Measurements from ENCODE around the gene CTRB1. TPM values are rescaled to one million over a fixed set of nuclear protein-coding genes. Genes with fewer than 3 reads are reported as not detected.

The CTRB1 gene
- total RNA-seq, 2 donors from 2014 or later: 19.1 TPM; not detected in 1

DNA sequence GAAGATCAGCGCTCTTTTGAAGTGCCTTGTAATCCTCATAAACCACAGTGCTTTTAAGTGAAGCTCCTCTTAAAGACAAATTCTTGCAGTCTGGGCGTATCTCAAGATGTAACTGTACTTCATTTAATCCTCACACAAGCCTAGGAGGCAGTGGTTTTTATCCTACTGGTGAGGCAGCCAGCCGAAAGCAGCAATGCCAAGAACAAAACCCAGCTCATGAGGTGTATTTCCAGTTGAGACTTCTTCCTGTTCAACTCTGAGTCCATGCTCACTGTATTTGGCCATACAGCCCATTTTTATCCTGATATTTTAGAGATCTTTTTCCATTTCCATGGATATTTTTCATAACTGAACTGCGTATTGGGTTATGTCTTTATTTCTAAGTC lies 25.5 kb upstream of the CTRB1 start:
- Histone ChIP-seq H3K4me1 (no peaks in the 10 kb centered on the region), H3K27ac (no peak overlapping the region), H3K9me3 (no peaks in the 10 kb centered on the region), H3K4me3 (no peak overlapping the region), H3K36me3 (no peaks in the 10 kb centered on the region), H3K9ac (ENCODE audit: low read depth in 2 of 2, low read length in 2 of 2) (no peak overlapping the region), H3K27me3 (no peaks in the 10 kb centered on the region)
- DNase-seq: no peak
- TF ChIP-seq, protein P1, sequence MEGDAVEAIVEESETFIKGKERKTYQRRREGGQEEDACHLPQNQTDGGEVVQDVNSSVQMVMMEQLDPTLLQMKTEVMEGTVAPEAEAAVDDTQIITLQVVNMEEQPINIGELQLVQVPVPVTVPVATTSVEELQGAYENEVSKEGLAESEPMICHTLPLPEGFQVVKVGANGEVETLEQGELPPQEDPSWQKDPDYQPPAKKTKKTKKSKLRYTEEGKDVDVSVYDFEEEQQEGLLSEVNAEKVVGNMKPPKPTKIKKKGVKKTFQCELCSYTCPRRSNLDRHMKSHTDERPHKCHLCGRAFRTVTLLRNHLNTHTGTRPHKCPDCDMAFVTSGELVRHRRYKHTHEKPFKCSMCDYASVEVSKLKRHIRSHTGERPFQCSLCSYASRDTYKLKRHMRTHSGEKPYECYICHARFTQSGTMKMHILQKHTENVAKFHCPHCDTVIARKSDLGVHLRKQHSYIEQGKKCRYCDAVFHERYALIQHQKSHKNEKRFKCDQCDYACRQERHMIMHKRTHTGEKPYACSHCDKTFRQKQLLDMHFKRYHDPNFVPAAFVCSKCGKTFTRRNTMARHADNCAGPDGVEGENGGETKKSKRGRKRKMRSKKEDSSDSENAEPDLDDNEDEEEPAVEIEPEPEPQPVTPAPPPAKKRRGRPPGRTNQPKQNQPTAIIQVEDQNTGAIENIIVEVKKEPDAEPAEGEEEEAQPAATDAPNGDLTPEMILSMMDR (IDR thresholded peaks at IDR 0.05): no peak
- intact Hi-C loops (cut with DNase I): loop anchor here (10.0 kb wide), 1 partner anchor 192 kb away; no protein-coding TSS in a partner anchor

DNA sequence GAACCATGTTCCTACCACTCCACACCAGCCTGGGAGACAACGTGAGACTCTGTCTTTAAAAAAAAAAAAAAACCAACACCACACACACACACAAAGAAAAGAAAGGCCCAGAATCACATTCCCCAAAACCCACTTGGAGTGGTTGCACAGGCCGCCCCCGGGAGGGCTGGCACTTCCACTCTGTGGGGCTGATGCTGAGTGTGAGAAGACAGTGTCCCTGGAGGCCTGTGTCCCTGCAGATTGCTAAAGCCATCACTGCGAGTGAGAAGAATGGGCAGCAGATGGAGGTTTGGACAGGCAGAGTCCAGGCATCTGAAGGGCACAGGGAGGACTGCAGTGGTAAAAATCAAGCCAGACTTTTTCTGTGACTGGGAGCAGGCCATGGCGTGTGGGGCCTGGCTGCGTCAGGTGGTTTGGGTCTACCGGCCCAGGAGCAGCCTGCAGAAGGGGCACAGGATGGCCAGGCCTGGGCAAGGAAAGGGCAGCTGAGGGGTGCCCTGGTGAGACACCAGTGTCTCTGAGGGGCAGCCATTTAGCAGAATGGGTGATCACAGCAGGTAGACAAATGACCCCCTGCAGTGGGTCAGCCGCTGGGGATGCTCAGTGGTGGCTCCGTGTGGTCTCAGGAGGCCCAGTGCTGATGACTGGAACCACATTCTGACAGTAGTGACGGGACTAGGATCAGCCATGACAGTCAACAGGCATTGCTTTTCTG lies 24.9 kb upstream of the CTRB1 start:
- intact Hi-C loops (cut with DNase I): loop anchor here (10.0 kb wide), 1 partner anchor 191 kb away; no protein-coding TSS in a partner anchor
- no peaks in the 10 kb centered on the region for H3K9me3 ChIP-seq
- no peak overlapping the region for H3K27ac ChIP-seq
- no peaks in the 10 kb centered on the region for H3K27me3 ChIP-seq
- no peak overlapping the region for H3K9ac ChIP-seq (ENCODE audit: low read depth in 2 of 2, low read length in 2 of 2)
- no peaks in the 10 kb centered on the region for H3K4me1 ChIP-seq
- H3K4me3 ChIP-seq: no peak overlapping the region
- H3K36me3 ChIP-seq: no peaks in the 10 kb centered on the region
- no peak for DNase-seq
- TF ChIP-seq, protein P1 (IDR thresholded peaks at IDR 0.05): no peak

DNA sequence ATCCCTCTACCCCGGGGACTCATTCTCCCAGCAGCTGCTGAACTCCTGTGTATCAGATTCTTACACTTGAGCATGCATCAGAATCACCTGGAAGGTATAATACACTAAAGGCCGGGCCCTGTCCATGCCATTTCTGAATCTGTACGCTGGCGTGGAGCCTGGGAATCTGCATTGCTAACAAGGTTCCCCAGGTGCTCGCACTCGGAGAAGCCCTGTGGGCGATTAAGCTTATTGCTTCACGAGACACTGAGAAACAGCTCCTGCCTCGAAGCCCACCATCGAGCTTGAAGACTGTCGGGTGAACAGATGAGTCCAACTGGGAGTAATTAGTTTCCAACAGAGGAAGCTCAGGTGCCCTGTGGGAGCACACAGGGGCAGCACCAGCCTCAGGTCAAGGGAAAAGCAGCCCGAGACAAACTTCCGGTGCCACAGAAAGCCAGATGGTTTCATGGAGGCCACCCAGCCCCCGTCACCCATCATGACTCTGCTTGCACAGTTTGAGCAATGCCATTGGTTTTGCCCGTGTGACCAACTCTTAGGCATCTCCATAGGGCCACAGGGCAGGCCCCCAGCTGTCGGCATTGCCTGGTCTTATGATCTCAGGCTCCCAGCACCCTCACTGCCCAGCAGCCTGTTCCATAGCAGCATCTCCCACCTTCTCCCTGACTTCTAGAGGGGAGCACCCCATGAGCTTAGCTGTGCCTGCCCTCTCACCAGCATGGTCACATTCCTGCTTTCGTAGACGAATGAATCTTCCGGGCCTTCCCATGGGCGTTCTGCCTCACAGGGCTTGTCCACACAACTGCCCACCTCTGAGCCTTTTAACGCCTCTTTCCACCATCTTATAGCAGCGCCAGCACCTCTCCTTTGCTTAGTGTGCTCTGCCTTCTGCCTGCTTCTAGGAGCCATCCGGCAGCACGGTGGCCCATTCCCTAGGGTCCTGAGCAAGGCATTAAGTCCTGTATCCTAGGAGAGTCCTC lies 22.7 kb upstream of the CTRB1 start:
- Histone ChIP-seq H3K9ac (ENCODE audit: low read depth in 2 of 2, low read length in 2 of 2) (no peak overlapping the region), H3K4me3 (no peak overlapping the region), H3K27ac (no peak overlapping the region), H3K4me1 (no peaks in the 10 kb centered on the region), H3K27me3 (no peaks in the 10 kb centered on the region), H3K36me3 (no peaks in the 10 kb centered on the region), H3K9me3 (no peaks in the 10 kb centered on the region)
- no peak for DNase-seq
- intact Hi-C loops (cut with DNase I): loop anchor here (10.0 kb wide), 1 partner anchor 189 kb away; no protein-coding TSS in a partner anchor
- TF ChIP-seq, protein P1 (IDR thresholded peaks at IDR 0.05): no peak

DNA sequence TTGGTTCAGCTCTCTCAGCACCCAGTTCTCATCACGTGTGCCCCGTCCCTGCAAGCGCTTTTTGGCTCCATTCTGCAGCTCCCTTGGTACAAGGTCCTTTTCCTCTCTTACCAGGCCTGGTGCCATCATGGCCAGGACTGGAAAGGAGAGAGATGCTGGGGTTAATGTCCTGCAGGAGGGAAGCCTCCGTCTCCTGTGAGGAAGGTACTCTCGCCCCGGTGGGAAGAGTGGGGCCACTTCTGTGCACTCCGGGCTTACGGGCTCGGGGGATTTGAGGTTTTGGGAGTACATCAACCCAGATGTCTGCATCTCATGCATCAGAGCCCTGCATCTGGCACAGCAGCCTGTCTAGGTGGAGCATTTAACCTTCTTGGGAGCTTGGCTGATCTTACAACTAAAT lies 22.0 kb upstream of the CTRB1 start:
- Histone ChIP-seq H3K9me3 (no peaks in the 10 kb centered on the region), H3K27me3 (no peaks in the 10 kb centered on the region), H3K4me3 (no peak overlapping the region), H3K9ac (ENCODE audit: low read depth in 2 of 2, low read length in 2 of 2) (no peak overlapping the region), H3K36me3 (no peaks in the 10 kb centered on the region), H3K4me1 (no peaks in the 10 kb centered on the region), H3K27ac (no peak overlapping the region)
- no peak for DNase-seq
- intact Hi-C loops (cut with DNase I): loop anchor here (10.0 kb wide), 1 partner anchor 188 kb away; no protein-coding TSS in a partner anchor
- TF ChIP-seq, protein P1 (IDR thresholded peaks at IDR 0.05): no peak

DNA sequence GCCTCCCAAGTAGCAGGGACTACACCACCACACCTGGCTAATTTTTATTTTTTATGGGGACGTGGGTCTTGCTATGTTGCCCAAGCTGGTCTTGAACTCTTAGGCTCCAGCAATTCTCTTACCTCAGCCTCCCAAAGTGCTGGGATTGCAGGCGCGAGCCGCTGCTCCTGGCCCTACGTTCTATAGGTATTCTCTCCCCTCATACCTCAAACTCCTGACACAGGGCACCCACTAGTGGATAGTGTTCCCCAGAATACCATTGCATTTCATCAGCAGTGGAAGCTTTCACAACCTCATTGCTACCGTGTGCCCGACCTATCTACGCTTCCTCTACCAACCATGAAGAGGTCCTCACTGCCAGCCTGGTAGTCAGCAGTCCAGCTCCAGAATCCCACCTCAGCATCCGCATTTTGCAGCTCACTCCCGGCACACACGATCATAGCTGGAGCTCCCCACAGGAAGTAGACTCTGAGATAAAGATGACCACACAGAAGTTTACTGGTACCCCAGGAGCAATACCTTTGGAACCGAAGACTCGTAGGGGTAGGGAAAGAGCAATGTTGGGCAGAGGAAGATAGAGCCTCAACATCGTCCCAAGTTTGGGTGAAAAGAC lies 21.2 kb upstream of the CTRB1 start:
- TF ChIP-seq, protein P1 (IDR thresholded peaks at IDR 0.05): no peak
- Histone ChIP-seq H3K27ac (no peak overlapping the region), H3K27me3 (no peaks in the 10 kb centered on the region), H3K4me1 (no peaks in the 10 kb centered on the region), H3K36me3 (no peaks in the 10 kb centered on the region), H3K9ac (ENCODE audit: low read depth in 2 of 2, low read length in 2 of 2) (no peak overlapping the region), H3K4me3 (no peak overlapping the region), H3K9me3 (no peaks in the 10 kb centered on the region)
- intact Hi-C loops (cut with DNase I): loop anchor here (10.0 kb wide), 1 partner anchor 187 kb away; no protein-coding TSS in a partner anchor
- no peak for DNase-seq

All from colonic mucosa (tissue), 4 donors.